OCI-LY7 (cell line): ENCODE results near the gene MRPL18.

ENCODE experiments used
- EZH2phosphoT487 ChIP-seq: fragments of 200-600 bp; sonication (generic); IDR thresholded peaks from 2 replicates; pipeline ENCODE4 v1.6.1; 2018; ENCODE audit warnings: low read depth, borderline replicate concordance, mild to moderate bottlenecking, mixed run types, antibody characterized with exemption, low read length, moderate library complexity, mixed read lengths
- TF ChIP-seq, protein P1 (sequence below): fragments of 200-600 bp; sonication (generic); conservative IDR thresholded peaks from 2 replicates; pipeline ENCODE4 v1.5.1; 2014; ENCODE audit warnings: mild to moderate bottlenecking, antibody characterized with exemption, low read length, moderate library complexity, mixed read lengths

DNA sequence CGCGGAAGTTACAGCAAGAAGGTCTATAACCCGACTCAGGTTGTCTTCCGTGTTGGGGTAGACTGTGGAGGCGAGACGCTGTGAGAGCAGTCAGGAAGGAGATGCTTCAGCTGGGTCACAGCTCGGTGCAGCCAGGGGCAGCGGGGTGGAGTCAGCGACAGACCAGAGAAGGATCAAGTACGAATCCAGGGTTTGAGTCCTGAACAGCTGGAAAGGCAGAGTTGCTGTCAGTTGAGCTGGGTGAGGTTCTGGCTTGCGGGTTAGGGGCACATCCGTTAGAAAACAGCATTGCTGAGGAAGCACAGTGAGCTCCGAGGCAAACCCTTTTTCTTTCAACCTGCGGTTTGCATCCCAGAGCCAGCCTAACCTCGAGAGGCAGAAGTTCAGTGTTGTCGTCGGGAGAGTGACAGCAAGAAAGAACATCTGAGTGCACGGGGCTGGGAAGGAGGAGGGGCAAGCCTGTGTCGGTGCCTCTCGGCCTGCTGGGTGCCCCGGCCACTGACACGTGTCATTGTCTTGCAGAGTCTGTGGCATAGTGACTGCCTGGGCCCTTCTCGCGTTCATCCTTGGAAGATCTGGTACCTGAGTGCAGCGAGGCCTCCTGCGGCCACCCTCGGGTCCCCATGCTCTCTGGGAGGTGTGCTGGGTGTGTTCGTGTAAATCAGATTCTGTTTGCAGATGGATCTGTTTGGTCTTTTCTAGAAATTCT lies 29.8 kb downstream of the MRPL18 start:
- TF ChIP-seq, protein P1, sequence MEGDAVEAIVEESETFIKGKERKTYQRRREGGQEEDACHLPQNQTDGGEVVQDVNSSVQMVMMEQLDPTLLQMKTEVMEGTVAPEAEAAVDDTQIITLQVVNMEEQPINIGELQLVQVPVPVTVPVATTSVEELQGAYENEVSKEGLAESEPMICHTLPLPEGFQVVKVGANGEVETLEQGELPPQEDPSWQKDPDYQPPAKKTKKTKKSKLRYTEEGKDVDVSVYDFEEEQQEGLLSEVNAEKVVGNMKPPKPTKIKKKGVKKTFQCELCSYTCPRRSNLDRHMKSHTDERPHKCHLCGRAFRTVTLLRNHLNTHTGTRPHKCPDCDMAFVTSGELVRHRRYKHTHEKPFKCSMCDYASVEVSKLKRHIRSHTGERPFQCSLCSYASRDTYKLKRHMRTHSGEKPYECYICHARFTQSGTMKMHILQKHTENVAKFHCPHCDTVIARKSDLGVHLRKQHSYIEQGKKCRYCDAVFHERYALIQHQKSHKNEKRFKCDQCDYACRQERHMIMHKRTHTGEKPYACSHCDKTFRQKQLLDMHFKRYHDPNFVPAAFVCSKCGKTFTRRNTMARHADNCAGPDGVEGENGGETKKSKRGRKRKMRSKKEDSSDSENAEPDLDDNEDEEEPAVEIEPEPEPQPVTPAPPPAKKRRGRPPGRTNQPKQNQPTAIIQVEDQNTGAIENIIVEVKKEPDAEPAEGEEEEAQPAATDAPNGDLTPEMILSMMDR, result no peak
- TF ChIP-seq EZH2phosphoT487, result no peak
